GM19240 (cell line): Measurements from ENCODE around the gene TCEAL9.
A peak's percentile ranks its signal among the peaks of the same experiment; 100 is the strongest.
"Not testable (repeated sequence)": the region's sequence is repeated elsewhere in the genome, so short reads cannot be mapped to it uniquely, and the experiment has no call there.

Experiments
- DNase-seq: peaks from one replicate; pipeline ENCODE4 v3.0.0; 2011; ENCODE audit warnings: low spot score; ENCODE audit not compliant: insufficient read length

TCEAL9 gene

GRCh38 chrX:103373581-103373980, 17.3 kb downstream of the TCEAL9 start:
- DNase-seq: no peak

DNA sequence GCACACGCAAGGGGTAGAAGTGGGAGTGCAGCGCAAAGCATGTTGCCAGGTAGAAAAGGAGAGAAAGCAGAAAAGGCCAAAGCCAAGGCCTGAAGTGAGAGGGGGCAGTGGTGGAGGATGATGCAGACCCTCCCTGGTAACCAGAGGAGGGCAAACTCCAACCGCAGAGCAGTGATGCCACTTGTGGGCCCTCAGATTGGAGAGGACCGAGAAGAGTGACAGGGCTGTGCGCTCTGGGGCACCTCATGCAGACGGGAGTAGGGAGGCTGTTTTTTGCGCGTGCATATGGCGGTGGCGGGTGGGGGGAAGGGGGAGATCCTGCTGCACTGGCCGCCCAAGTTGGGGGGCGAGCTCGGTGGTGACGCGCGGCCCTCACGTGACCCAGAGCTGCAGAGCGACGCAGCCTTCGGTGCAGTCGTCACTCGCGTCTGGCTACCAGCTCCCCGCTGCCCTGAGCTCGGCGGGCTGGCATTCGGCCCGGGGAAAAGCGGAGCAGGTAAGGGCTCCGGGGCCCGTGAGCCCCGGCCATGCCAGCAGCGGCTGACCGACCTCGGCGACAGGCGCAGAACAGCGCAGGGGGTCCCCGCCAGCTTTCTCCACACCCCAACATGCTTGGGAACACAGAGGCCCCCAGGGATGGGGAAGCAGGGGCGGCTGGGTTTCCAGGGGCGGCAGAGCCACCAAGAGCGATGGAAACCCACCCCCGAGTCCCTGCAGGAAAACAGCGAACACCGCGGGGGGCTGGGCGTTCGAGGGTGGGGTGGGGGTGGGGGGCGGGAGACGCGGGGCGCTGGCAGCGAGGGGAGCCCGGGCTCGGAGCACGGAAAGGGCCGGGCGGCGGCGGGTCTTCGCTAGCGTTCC, 20.0 kb downstream of the TCEAL9 start, which contains the start of gene BEX3:
Gene BEX3 (plus strand): TSS at position 421 of the 861 bp plus-strand sequence. CDS start 984 bp downstream, outside the sequence.
- DNase-seq: no peak

GRCh38 chrX:103376979-103377324, 20.6 kb downstream of the TCEAL9 start:
- no peak for DNase-seq

- DNase-seq: no peak
Observed at GRCh38 chrX:103378990-103379389, 22.7 kb downstream of the TCEAL9 start.

DNA sequence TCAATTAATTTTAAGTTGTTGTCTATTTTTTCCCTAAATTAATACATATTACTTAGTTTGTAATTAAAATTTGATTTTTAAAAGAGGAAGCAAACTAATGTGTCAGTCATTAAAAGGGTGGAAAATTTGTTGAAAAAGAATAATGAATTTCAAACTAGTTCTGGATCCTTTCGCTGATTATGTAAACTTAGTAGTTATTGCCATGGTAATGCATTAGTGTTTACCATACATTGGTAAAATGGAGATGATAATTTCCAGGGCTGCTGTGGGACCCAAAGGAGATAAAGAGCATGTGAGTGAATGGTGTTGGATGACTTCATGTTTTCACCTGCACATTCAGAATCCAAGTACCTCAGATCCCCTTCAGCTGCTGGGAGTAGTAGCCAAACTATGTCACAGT, 26.6 kb downstream of the TCEAL9 start:
- DNase-seq: no peak

DNA sequence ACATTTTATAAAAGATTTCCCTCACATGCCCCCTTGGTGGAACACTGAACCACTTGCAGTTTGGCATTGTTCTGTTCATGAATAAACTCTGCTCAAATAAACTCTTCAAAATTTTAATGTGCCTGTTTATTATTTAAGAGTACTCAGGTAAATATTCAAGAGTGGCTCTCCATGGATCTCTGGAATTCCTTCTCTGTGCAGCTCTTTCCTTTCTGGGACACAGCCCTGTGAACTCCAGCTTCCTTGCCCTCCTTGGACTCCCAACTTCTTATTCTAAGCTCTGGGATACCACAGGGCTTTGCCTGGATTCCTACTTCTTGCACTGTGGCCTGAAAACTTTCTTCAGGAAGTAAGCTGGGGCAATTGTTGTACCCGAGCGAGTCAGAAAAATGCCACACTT, 28.4 kb downstream of the TCEAL9 start:
- DNase-seq: no peak

- DNase-seq: not testable (repeated sequence)
Observed at GRCh38 chrX:103385283-103385830, 29.1 kb downstream of the TCEAL9 start.

- DNase-seq: no peak
Observed at GRCh38 chrX:103386332-103386731, 30.0 kb downstream of the TCEAL9 start.

DNA sequence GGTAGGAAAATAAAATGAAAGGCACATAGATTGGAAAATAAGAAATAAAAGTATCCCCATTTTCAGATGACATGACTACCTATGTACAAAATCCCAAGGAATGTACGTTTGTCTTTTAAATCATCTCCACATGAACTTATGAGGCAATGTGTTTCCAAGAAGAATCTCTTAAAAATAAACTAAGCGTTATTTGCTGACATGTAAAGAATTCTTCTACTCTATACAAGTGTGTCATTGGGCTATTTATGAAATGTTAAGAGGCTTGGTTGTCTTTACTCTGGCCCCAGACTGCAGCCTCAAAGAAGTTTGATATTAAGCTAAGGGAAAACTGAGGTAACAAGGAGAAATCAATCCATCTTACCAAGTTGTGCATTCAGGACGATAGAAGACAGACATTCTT, 37.2 kb downstream of the TCEAL9 start:
- no peak for DNase-seq

- DNase-seq: no peak
Observed at GRCh38 chrX:103396186-103396585, 39.9 kb downstream of the TCEAL9 start.

- DNase-seq: no peak
Observed at GRCh38 chrX:103396660-103397059, 40.4 kb downstream of the TCEAL9 start.

- DNase-seq: no peak
Observed at GRCh38 chrX:103397707-103398106, 41.4 kb downstream of the TCEAL9 start.

DNA sequence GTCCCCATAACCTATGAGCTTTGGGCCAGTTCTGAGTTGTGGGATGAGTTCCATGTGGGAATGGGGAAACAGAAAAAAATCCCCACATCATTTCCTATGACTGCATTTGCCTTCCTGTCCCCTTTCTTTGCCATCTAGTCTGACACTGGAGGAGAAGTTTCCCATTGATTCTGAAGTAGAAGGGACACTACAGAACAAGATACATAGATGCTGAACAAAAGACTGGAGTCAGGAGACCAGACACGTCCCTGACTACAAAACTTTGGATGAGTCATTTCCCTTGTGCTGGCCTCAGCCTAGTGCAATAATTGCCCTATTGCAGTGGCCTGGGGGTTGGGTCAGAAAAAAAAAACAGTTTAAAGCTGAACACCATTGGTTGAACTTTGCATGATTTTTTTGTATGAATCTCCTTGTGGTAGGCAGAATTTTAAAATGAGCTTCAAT, 42.1 kb downstream of the TCEAL9 start:
- no peak for DNase-seq

GRCh38 chrX:103399744-103400143, 43.4 kb downstream of the TCEAL9 start:
- DNase-seq: no peak

DNA sequence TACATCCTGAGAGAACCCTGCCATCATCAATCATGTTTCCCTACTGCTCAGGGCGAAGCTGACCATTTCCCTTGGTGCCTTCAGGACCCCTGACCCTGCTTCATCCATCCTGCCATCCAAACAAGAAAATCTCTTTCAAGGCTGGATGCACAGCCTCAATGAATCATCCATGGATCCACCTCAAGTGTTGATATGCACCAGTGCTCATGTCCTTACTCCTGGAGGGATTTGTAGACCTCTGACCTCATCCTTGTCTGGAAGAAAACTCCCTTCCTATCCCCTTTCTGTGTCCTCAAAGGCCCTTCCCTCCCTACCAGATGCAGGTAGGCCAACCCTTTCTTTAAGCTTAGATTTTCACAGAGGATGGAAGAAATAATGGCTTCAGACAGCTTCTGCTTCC, 44.6 kb downstream of the TCEAL9 start:
- DNase-seq: no peak

DNA sequence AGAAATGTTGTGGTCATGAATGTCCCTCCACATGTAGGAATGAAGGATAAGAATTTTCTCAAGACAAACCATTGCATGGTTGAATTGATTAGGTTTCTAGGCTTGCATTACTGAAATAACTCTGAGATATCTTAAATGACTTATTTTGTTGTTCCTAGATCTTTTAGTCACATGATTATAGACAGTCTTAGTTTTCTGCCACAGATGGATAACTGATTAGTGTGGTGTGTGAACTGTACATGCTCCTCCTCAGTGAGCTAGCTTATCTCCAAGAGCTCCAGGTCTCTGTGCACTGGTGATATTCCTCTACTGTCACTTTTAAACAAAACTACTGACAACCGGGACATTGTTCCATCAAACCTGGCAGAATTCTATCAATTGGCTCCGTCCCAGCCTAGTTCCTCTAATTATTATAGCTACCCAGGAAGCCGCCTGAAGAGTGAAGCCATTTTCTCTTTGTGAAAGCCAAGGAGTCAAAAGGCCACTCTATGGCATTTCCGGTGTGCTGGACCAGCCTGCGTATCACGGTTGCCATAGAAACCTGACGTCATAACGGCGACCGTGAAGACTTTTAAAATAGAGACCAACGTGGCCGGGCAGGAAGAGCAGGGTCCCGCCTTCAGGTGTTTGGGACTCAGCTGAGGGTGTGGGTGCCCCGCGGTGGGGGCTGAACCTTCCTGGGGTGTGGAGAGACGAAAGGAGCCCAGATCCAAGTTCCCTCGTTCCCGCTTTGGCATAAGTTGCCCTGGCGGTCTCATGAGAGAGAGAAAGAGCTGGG, 48.1 kb downstream of the TCEAL9 start:
- DNase-seq: peak; percentile 34

- DNase-seq: no peak
Observed at GRCh38 chrX:103405009-103405333, 48.7 kb downstream of the TCEAL9 start.

- no peak for DNase-seq
Observed at GRCh38 chrX:103406256-103406655, 50.0 kb downstream of the TCEAL9 start.

DNA sequence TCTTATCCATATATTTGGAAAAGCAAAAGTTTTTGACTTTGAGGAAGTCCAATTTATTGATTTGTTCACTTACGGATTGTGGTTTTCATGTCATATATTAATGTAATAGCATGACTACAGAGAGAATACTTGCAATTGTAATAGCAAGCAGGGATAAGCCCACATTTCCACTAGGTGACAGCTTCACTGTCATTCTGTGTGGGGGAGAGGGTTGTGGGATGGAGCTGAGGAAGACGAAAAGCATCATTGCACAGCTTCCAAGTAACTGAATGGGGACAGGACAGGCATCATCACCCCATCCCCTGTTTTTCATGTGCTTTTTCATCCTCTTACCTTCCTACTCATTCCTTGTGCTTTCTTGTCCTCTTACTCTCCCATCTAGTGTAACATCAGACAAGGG, 51.5 kb downstream of the TCEAL9 start:
- no peak for DNase-seq
